Measurements from ENCODE around the gene LTBP2.
"Not testable (repeated sequence)": the region's sequence is repeated elsewhere in the genome, so short reads cannot be mapped to it uniquely, and the experiment has no call there.

GRCh38 chr14:74536336-74536735 is 75.7 kb downstream of the LTBP2 start:
- not testable (repeated sequence) for TF ChIP-seq CTCF (IDR thresholded peaks at IDR 0.05 in 4 of 5, conservative IDR thresholded peaks at IDR 0.05 in 1 of 5); POLR2A (IDR thresholded peaks at IDR 0.05)
